ENCODE data around the gene BEST3.

DNA sequence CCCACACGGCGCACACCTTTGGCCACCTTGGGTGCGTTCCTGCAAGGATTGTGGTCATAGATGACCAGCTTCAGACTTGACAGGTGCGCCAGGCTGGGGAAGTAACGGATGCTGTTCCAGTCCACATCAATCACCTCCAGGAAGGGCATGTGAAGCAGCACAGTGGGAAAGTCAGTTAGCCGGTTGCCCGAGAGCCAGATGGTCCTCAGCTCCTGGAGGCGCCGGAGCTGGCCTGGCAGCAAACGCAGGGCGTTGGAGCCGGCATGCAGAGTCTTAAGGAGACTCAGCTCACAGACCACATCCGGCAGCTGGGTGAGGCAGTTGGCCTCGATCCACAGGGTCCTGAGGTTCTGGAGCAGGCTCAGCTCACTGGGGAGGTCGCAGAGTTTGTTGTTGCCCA, 89.0 kb downstream of the BEST3 start:
- no peak for TF ChIP-seq CREB1 (CRISPR knock-in tag; IDR thresholded peaks at IDR 0.05; ENCODE audit: low read depth)
- TF ChIP-seq, protein P1, sequence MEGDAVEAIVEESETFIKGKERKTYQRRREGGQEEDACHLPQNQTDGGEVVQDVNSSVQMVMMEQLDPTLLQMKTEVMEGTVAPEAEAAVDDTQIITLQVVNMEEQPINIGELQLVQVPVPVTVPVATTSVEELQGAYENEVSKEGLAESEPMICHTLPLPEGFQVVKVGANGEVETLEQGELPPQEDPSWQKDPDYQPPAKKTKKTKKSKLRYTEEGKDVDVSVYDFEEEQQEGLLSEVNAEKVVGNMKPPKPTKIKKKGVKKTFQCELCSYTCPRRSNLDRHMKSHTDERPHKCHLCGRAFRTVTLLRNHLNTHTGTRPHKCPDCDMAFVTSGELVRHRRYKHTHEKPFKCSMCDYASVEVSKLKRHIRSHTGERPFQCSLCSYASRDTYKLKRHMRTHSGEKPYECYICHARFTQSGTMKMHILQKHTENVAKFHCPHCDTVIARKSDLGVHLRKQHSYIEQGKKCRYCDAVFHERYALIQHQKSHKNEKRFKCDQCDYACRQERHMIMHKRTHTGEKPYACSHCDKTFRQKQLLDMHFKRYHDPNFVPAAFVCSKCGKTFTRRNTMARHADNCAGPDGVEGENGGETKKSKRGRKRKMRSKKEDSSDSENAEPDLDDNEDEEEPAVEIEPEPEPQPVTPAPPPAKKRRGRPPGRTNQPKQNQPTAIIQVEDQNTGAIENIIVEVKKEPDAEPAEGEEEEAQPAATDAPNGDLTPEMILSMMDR (conservative IDR thresholded peaks at IDR 0.05; ENCODE audit: low read depth in 2 of 2): no peak
- no peak for TF ChIP-seq POLR2AphosphoS5 (IDR thresholded peaks at IDR 0.05; ENCODE audit: low read depth)
- TF ChIP-seq, protein P2, sequence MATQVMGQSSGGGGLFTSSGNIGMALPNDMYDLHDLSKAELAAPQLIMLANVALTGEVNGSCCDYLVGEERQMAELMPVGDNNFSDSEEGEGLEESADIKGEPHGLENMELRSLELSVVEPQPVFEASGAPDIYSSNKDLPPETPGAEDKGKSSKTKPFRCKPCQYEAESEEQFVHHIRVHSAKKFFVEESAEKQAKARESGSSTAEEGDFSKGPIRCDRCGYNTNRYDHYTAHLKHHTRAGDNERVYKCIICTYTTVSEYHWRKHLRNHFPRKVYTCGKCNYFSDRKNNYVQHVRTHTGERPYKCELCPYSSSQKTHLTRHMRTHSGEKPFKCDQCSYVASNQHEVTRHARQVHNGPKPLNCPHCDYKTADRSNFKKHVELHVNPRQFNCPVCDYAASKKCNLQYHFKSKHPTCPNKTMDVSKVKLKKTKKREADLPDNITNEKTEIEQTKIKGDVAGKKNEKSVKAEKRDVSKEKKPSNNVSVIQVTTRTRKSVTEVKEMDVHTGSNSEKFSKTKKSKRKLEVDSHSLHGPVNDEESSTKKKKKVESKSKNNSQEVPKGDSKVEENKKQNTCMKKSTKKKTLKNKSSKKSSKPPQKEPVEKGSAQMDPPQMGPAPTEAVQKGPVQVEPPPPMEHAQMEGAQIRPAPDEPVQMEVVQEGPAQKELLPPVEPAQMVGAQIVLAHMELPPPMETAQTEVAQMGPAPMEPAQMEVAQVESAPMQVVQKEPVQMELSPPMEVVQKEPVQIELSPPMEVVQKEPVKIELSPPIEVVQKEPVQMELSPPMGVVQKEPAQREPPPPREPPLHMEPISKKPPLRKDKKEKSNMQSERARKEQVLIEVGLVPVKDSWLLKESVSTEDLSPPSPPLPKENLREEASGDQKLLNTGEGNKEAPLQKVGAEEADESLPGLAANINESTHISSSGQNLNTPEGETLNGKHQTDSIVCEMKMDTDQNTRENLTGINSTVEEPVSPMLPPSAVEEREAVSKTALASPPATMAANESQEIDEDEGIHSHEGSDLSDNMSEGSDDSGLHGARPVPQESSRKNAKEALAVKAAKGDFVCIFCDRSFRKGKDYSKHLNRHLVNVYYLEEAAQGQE (IDR thresholded peaks at IDR 0.05; ENCODE audit: unreplicated experiment): no peak
- TF ChIP-seq EZH2 (IDR thresholded peaks at IDR 0.05; ENCODE audit: low read depth, unreplicated experiment): no peak
- TF ChIP-seq JUNB (IDR thresholded peaks at IDR 0.05; ENCODE audit: unreplicated experiment): no peak
- no peak for TF ChIP-seq EZH2phosphoT487 (IDR thresholded peaks at IDR 0.05; ENCODE audit: unreplicated experiment)
- TF ChIP-seq NANOG (IDR thresholded peaks at IDR 0.05; ENCODE audit: borderline replicate concordance): no peak
- no peak for TF ChIP-seq STAT1 (IDR thresholded peaks at IDR 0.05; ENCODE audit: unreplicated experiment)
- no peak for TF ChIP-seq ZNF331 (CRISPR knock-in tag; IDR thresholded peaks at IDR 0.05; ENCODE audit: low read depth)
- TF ChIP-seq, protein P3, sequence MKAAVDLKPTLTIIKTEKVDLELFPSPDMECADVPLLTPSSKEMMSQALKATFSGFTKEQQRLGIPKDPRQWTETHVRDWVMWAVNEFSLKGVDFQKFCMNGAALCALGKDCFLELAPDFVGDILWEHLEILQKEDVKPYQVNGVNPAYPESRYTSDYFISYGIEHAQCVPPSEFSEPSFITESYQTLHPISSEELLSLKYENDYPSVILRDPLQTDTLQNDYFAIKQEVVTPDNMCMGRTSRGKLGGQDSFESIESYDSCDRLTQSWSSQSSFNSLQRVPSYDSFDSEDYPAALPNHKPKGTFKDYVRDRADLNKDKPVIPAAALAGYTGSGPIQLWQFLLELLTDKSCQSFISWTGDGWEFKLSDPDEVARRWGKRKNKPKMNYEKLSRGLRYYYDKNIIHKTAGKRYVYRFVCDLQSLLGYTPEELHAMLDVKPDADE (IDR thresholded peaks at IDR 0.05): no peak

Data from GM23338 (cell line).